Caki2 (cell line): Measurements from ENCODE around the gene PRPF18. TPM values are rescaled to one million over a fixed set of nuclear protein-coding genes. Genes with fewer than 3 reads are reported as not detected.

Source experiments
- total RNA-seq: library from RNA; depleted of rRNA; stranded (reverse); fragments of >200 nt; shearing (Covaris generic); gene quantifications from 2 replicates; pipeline ENCODE4 v1.2.3, GENCODE V29; 2014; ENCODE audit warnings: low replicate concordance; rRNA removed

PRPF18 gene
- total RNA-seq, 1 experiment from 2014 or later: 29.9 TPM

Other genes with a start within 250 kb of the PRPF18 start
- 88.9 and 121 TPM in 2 replicates for gene SEPHS1, start 238.7 kb upstream of the PRPF18 start, total RNA-seq
- 12.7 and 13.3 TPM in 2 replicates for gene BEND7, start 58.0 kb upstream of the PRPF18 start, total RNA-seq